NT2/D1 (cell line): ENCODE measurements around the gene QSOX2.

Source experiments
- YY1 ChIP-seq: IDR thresholded peaks from 2 replicates; pipeline ENCODE4 v1.6.1; 2011; ENCODE audit not compliant: insufficient read length, insufficient read depth
- ZNF274 ChIP-seq: IDR thresholded peaks from 2 replicates; pipeline ENCODE4 v1.6.1; 2011; ENCODE audit warnings: mild to moderate bottlenecking, low read depth, low read length

- TF ChIP-seq YY1, result no peak
- TF ChIP-seq ZNF274, result no peak
Observed at GRCh38 chr9:136185066-136185465, 60.5 kb downstream of the QSOX2 start.
